MM.1S (cell line): ENCODE data around the gene NOTUM.

Source experiments
- EZH2phosphoT487 ChIP-seq: fragments of 300-600 bp; sonication (generic); IDR thresholded peaks from 2 replicates; pipeline ENCODE4 v1.6.1; 2018; ENCODE audit warnings: antibody characterized with exemption, low read length
- TF ChIP-seq, protein P1 (sequence below): fragments of 300-600 bp; sonication (generic); IDR thresholded peaks from 2 replicates; pipeline ENCODE4 v1.5.1; 2016; ENCODE audit warnings: antibody characterized with exemption, low read length, mixed read lengths

DNA sequence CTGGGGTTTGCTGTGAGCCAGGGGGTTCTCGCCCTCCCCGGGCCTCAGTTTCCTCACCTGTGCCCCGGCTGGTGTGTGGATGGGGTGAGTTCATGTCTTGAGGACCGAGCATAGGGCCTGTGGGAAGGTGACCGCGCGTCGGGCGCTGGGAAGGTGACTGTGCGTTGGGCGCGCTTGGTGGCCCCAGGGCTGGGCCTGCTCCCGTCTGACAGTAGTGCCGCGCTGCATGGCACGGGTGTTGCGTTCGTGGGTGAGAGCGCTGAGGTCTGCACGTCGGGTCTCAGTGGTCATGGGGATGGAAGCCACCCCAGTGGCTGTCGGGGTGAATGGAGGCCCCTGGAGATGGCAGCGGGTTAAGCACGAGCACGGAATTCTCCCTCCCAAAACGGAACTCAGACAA, 25.6 kb upstream of the NOTUM start:
- TF ChIP-seq EZH2phosphoT487 = no peak
- TF ChIP-seq, protein P1, sequence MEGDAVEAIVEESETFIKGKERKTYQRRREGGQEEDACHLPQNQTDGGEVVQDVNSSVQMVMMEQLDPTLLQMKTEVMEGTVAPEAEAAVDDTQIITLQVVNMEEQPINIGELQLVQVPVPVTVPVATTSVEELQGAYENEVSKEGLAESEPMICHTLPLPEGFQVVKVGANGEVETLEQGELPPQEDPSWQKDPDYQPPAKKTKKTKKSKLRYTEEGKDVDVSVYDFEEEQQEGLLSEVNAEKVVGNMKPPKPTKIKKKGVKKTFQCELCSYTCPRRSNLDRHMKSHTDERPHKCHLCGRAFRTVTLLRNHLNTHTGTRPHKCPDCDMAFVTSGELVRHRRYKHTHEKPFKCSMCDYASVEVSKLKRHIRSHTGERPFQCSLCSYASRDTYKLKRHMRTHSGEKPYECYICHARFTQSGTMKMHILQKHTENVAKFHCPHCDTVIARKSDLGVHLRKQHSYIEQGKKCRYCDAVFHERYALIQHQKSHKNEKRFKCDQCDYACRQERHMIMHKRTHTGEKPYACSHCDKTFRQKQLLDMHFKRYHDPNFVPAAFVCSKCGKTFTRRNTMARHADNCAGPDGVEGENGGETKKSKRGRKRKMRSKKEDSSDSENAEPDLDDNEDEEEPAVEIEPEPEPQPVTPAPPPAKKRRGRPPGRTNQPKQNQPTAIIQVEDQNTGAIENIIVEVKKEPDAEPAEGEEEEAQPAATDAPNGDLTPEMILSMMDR = no peak
